Retinal pigment epithelial cell (primary cell): Measurements from ENCODE around the gene CCT2.

Source experiments
- DNase-seq: peaks from one replicate; pipeline ENCODE4 v3.0.0-alpha.2; 2010; ENCODE audit warnings: low read depth
- H3K4me3 ChIP-seq: 2 replicates; pipeline ENCODE4 v1.5.1; 2011; ENCODE audit warnings: mild to moderate bottlenecking, low read length, control low read depth, moderate library complexity
- TF ChIP-seq, protein P1 (sequence below): conservative IDR thresholded peaks from 2 replicates; pipeline ENCODE4 v1.5.1; 2011; ENCODE audit warnings: low read depth, low read length, control low read depth, inconsistent platforms

Gene CCT2

DNA sequence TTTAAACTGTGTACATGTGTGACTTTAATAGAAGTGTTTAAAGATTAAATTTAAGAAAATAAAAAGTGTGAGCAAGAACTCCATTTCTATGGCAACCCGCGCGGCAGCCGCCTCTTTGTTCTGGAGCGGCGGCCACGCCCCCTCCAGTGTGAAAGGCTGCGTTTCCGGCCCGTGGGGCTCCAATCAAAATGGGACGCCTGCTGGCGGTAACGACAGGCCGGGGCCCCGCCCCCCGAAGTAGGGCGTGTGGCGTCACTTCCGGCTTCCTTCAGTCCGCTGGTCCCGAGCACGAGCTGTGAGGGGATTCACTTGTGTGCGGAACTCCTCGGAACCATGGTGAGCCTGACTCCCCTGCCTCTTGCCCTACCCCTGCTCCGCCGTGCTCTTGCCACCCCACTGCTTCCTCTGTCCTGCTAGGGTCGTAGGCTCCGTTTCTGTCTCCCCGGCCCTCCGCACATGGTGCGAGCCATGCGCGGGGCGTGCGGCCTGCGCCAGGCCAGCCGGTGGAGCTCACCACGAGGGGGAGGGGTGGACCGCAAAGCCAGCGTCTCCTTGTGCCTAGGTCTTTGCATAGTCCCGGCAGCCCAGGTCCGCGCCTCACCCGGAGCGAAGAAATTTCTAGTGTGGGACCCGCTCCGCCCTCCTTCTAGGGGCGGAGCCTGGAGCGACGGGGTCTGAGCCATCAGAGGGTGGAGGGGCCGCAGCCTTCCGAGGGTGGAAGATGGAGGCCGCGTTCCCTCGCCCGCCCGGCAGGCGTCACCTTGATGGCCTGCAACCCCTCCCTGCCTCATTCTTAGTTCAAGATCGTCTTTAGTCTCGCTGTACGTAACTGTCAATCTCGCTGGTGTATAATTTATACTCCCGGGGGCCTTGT lies at the start of gene CCT2:
TSS of gene CCT2 (plus strand) at position 271 of the 874 bp plus-strand sequence. CDS start at position 334, 63 bp downstream.
- TF ChIP-seq, protein P1, sequence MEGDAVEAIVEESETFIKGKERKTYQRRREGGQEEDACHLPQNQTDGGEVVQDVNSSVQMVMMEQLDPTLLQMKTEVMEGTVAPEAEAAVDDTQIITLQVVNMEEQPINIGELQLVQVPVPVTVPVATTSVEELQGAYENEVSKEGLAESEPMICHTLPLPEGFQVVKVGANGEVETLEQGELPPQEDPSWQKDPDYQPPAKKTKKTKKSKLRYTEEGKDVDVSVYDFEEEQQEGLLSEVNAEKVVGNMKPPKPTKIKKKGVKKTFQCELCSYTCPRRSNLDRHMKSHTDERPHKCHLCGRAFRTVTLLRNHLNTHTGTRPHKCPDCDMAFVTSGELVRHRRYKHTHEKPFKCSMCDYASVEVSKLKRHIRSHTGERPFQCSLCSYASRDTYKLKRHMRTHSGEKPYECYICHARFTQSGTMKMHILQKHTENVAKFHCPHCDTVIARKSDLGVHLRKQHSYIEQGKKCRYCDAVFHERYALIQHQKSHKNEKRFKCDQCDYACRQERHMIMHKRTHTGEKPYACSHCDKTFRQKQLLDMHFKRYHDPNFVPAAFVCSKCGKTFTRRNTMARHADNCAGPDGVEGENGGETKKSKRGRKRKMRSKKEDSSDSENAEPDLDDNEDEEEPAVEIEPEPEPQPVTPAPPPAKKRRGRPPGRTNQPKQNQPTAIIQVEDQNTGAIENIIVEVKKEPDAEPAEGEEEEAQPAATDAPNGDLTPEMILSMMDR, result peak; percentile 49
- peak within 1 kb of the TSS; percentile 99 for H3K4me3 ChIP-seq
- peak; percentile 82 for DNase-seq

DNA sequence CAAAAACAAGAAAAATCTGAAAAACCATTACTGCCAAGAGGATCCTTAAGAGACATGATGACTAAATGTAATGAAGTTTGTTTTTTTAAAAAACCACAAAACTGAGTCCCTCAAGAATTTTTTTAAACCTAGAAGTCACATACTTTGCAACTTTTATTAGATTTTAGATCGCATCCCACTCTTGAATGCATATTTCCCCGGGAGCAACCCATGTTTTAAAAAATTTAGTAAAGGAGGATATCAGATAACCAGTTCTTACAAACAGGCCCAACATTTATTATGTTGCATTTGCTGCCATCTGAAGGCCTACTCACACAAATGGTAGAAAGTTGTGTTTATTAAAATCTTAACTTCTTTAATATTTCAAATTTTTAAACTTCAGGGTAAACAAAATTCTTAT lies 44.3 kb upstream of the CCT2 start:
- TF ChIP-seq, protein P1, result peak; percentile 15
- DNase-seq, result no peak
- no peak overlapping the region for H3K4me3 ChIP-seq

DNA sequence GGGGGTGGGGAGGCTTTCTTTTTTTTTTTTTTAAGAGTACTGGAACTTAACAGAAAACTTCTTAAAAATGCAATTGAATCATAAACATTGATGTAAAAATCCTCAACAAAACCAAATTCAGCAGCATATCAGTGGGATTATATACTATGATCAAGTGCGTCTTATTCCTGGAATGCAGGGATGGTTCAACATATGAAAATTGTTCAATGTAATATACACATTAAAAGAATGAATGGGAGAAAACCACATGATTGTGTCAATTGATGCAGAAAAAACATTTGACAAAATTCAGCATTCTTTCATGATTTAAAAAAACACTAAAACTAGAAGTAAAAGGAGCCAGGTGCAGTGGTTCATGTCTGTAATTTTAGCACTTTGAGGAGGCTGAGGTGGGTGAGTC lies 41.2 kb upstream of the CCT2 start:
- TF ChIP-seq, protein P1, result no peak
- DNase-seq, result no peak

DNA sequence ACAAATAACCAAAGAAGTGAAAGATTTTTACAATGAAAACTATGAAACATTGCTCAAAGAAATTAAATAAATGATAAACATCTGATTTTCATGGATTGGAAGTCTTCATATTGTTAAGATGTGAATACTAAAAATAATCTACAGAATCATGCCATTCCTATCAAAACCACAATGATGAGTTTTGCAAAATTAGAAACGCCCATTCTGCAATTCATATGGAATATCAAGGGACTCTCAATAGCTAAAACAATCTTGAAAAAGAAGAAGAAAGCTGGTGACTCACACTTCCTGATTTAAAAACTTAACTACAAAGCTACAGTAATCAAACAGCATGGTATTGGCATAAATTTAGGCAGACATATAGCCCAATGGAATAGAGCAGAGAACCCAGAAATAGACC lies 40.2 kb upstream of the CCT2 start:
- no peak for DNase-seq
- TF ChIP-seq, protein P1, result no peak

More for the DNA sequence above, 41.2 kb upstream of the CCT2 start:
- H3K4me3 ChIP-seq, result no peak overlapping the region

DNA sequence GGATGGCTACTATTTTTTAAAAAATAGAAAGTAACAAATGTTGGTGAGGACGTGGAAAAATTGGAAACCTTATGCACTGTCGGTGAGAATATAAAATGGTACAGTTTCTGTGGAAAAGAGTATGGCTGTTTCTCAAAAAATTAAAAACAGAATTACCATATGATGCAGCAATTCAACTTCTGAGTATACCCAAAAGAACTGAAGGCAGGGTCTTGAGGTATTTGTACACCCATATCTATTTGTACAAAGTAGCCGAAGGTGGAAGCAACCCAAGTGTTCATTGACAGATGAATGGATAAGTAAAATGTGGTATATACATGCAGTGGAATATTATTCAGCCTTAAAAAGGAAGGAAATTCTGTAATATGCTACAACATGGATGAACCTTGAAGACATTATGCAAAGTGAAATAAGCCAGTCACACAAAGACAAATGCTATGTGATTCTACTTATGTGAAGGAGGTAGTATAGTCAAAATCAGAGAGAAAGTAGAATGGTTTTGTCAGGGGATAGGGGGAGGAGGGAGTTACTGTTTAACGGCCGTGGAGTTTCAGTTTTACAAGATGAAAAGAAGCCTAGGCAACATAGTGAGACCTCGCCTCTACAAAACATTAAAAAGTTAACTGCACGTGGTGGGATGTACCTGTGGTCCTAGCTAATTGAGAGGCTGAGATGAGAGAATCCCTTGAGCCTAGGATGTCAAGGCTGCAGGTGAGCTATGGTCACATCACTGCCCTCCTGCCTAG lies 38.4 kb upstream of the CCT2 start:
- TF ChIP-seq, protein P1, result no peak
- DNase-seq, result no peak
- H3K4me3 ChIP-seq, result no peak overlapping the region

More for the DNA sequence above, 40.2 kb upstream of the CCT2 start:
- no peak overlapping the region for H3K4me3 ChIP-seq

DNA sequence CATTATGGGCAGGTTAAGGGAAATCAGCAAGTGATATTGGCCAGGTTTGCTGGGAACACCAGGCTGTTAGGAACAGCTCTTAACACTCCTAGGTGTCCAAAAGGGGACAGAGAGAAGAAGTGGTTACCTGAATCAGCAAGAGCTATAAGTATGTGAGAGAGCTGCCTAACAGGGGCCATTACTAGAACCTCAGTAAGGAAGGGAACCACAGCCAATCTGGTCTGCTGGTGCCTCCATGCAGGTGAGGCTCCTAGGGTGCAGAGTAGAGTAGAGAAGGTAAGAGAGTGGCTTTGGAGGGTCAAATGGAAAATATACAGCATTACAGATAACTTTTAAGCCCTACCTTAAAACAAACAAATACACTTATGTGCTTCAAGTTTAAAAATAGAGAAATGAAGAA lies 36.6 kb upstream of the CCT2 start:
- TF ChIP-seq, protein P1, result no peak
- no peak for DNase-seq
- no peak overlapping the region for H3K4me3 ChIP-seq
